22Rv1 (cell line): ENCODE results near the gene AACS.

Source experiments
- H3K27ac ChIP-seq: fragments of 450-650 bp; 2 replicates; pipeline ENCODE4 v1.5.1; 2017
- ZFX ChIP-seq: fragments of 450-650 bp; IDR thresholded peaks from 2 replicates; pipeline ENCODE4 v1.6.1; 2017; ENCODE audit warnings: antibody characterized with exemption, borderline replicate concordance
- TF ChIP-seq, protein P1 (sequence below): fragments of 450-650 bp; IDR thresholded peaks from 2 replicates; pipeline ENCODE4 v1.5.1; 2017; ENCODE audit warnings: mild to moderate bottlenecking

Gene AACS

DNA sequence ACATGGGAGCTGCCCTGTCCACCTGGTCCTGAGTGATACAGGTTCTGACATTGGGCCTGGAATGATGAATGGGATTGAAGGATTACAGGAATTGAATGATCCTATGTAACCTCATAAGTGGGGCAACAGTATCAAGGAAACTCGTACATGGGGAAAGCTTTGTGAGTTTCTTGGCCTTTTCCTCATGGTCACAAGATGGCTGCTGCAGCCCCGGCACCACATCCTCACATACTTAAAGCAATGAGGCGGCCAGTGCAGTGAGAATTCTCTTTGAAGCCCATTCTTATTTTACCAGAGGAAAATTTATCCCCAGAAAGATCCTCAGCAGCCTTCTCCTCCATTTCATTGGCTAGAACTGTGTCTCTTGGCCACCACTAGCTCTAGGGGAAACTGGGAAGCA, 91.9 kb downstream of the AACS start:
- TF ChIP-seq ZFX = no peak
- TF ChIP-seq, protein P1, sequence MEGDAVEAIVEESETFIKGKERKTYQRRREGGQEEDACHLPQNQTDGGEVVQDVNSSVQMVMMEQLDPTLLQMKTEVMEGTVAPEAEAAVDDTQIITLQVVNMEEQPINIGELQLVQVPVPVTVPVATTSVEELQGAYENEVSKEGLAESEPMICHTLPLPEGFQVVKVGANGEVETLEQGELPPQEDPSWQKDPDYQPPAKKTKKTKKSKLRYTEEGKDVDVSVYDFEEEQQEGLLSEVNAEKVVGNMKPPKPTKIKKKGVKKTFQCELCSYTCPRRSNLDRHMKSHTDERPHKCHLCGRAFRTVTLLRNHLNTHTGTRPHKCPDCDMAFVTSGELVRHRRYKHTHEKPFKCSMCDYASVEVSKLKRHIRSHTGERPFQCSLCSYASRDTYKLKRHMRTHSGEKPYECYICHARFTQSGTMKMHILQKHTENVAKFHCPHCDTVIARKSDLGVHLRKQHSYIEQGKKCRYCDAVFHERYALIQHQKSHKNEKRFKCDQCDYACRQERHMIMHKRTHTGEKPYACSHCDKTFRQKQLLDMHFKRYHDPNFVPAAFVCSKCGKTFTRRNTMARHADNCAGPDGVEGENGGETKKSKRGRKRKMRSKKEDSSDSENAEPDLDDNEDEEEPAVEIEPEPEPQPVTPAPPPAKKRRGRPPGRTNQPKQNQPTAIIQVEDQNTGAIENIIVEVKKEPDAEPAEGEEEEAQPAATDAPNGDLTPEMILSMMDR = no peak
- H3K27ac ChIP-seq = no peak overlapping the region

DNA sequence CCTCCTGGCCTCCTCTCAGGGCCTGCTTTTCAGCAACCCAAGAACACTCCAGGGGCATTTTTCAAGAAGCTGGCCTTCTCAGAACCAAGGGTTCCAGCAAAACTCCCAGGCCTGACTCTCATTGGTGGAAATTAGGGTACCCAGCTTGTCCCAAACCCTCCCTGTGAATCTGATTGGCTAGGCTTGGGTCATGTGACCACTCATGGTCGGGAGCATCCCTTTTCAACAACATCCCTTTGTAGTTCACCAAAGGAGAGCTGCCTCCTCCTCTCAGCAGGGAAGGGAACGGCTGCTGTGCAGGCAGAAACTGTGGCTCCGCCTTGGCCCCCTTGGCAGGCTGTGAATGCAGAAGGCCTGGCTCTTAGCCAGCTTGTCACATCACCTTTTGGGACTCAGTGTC, 94.5 kb downstream of the AACS start:
- H3K27ac ChIP-seq = no peak overlapping the region
- TF ChIP-seq, protein P1 = no peak
- no peak for TF ChIP-seq ZFX

DNA sequence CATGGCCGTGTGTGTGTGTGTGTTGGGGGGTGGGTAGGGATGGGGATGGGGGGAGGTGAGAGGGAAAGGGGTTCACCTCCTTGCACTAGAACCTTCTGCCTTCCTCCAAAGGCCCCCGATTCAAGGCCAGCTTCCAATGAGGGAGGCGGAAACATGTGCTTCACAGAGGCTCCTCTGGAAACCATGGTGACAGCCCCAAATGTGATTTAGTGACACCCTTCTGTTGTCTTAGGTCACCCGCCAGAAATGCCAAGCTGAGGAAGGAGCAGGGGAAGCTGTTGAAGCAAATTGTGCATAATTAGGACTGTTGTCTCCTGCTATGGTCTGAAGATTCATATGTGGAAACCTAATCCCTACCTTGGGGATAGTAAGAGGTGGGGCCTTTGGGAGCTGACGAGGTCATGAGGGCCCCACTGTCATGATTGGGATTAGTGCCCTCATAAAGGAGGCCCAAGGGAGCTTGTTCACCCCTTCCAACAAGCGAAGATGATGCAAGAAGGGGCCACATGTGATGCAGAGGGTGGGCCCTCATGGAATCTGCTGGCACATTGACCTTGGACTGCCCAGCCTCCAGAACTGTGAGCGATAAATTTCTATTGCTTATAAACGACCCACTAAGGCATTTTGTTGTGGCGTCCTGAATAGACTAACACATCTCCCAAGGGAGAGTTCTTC, 95.2 kb downstream of the AACS start:
- TF ChIP-seq, protein P1 = no peak
- no peak overlapping the region for H3K27ac ChIP-seq

DNA sequence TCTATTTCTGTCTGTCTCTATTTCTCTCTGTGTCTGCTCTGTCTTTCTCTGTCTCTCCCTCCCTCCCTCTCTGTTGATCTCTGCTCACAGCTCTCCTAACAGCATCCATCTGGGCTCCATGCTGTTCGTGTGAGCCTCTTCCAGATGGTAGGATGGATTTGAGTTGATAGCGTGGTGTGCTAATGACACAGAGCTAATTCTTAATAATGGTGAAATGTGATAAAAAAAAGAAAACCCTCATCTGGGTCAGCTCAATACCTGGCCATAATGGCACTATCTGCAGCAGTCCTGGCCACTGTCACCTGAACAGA, 96.4 kb downstream of the AACS start:
- no peak for TF ChIP-seq ZFX
- TF ChIP-seq, protein P1 = no peak
- no peak overlapping the region for H3K27ac ChIP-seq

DNA sequence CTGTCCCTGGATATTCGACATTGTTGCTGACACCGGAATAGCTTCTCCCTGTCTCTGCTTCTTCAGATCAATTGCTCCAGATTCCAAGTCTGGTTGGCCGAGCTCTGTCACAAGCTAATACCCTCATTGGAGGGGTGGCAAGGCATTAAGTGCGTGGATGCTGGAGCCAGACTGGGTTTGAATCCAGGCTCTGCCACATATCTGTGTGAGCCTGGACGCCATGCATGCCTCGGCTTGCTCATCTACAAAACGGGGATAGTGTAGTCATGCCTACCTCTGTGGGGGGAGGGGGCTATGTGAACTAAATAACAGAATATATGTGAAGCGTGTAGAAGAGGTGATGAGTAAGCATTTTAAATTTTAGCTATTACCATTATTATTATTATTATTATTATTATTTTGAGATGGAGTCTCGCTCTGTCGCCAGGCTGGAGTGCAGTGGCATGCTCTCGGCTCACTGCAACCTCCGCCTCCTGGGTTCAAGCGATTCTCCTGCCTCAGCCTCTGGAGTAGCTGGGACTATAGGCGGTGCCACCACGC, 97.3 kb downstream of the AACS start:
- TF ChIP-seq, protein P1 = no peak
- no peak for TF ChIP-seq ZFX
- no peak overlapping the region for H3K27ac ChIP-seq

DNA sequence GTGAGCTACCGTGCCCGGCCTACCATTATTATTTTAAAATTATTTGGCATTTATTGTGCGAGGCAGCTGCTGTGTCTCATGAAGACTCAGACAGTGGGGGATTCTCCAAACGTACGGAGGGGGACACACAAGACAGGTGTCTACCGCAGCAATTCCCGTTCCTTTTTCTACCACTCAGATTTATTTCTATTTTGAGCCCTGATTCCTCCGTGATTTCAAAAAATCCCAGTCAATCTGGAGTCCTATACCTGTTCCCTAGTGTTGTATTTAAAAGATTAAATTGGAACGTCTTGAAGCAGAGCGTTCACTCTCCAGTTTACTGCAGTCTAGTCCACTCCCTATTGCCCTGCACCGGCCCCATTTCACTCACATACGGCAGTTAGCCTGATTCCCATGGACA, 97.9 kb downstream of the AACS start:
- no peak overlapping the region for H3K27ac ChIP-seq
- TF ChIP-seq, protein P1 = no peak
- no peak for TF ChIP-seq ZFX

DNA sequence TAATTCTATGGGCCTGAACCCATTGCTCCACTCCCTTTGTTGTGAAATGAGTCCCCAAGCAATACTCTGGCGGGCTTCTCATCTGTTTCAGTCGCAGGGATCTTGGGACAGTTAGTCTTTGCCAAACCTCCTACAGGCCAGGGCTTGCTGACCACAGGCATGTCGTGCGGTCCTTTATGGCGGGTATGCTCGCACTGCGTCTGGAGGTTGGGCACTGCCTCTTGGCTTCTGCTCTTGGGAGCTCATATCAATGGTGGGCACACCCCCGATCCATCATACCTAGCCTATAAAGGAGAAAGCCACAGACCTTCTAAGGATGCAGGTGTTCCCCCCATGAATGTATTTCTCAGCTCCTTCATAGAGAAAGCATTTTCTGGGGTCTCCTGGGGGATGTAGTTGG, 99.3 kb downstream of the AACS start:
- TF ChIP-seq, protein P1 = no peak
- TF ChIP-seq ZFX = no peak
- no peak overlapping the region for H3K27ac ChIP-seq
